Thoracic aorta (tissue), 2 donors: ENCODE measurements around the gene MEGF10. TPM values are rescaled to one million over a fixed set of nuclear protein-coding genes. Genes with fewer than 3 reads are reported as not detected.

Experiments used
- ATAC-seq: fragments of 150-250 bp; one replicate; pipeline ENCODE4 v1.8.0; 2017; ENCODE audit warnings: low read depth; ENCODE audit not compliant: insufficient number of reproducible peaks, low FRiP score
- DNase-seq: peaks from one replicate; pipeline ENCODE4 v3.0.0-alpha.2; 2020; ENCODE audit warnings: low spot score
- H3K27ac ChIP-seq, 2 donors: fragments of 200-600 bp; sonication (generic); 1 replicate in 1 of 2; 2 replicates in 1 of 2; pipeline ENCODE4 v1.5.1; 2016; ENCODE audit warnings: mild to moderate bottlenecking in 2 of 2, moderate library complexity in 2 of 2
- H3K27me3 ChIP-seq: fragments of 200-600 bp; sonication (generic); replicated peaks from 2 replicates; pipeline ENCODE4 v1.6.0; 2016; ENCODE audit warnings: mild to moderate bottlenecking; ENCODE audit not compliant: insufficient read depth
- H3K36me3 ChIP-seq: fragments of 200-600 bp; sonication (generic); one replicate; pipeline ENCODE4 v1.5.1; 2016
- H3K4me1 ChIP-seq, 2 donors: fragments of 200-600 bp; sonication (generic); 1 replicate in 1 of 2; 2 replicates in 1 of 2; pipeline versions ENCODE4 v1.5.1 to v1.6.0; 2016; ENCODE audit warnings: low read depth in 2 of 2, mild to moderate bottlenecking in 1 of 2; ENCODE audit not compliant: control insufficient read depth in 1 of 2
- H3K4me3 ChIP-seq: fragments of 200-600 bp; sonication (generic); 2 replicates; pipeline ENCODE4 v1.5.1; 2016; ENCODE audit warnings: mild to moderate bottlenecking
- H3K9me3 ChIP-seq: fragments of 200-600 bp; sonication (generic); 2 replicates; pipeline ENCODE4 v1.5.1; 2016
- CTCF ChIP-seq: fragments of 200-600 bp; sonication (generic); IDR thresholded peaks from one replicate; pipeline ENCODE4 v1.5.1; 2019; ENCODE audit warnings: antibody characterized with exemption
- total RNA-seq, 2 donors: library from RNA; depleted of rRNA; stranded (reverse); fragments of >200 nt; gene quantifications; one replicate each; pipeline versions ENCODE4 v1.1.0 to v1.2.3, GENCODE V29; 2016

Gene MEGF10
- total RNA-seq, 2 donors from 2014 or later, result under 0.01 to 0.21 TPM

GRCh38 chr5:127447827-127448226, 157.2 kb downstream of the MEGF10 start:
- H3K27me3 ChIP-seq, result no peaks in the 10 kb centered on the region
- no peak overlapping the region for H3K27ac ChIP-seq
- ATAC-seq, result no peak
- no peaks in the 10 kb centered on the region for H3K36me3 ChIP-seq
- no peak for TF ChIP-seq CTCF
- H3K4me3 ChIP-seq, result no peak overlapping the region
- no peaks in the 10 kb centered on the region for H3K9me3 ChIP-seq
- DNase-seq, result no peak
- H3K4me1 ChIP-seq, result no peaks in the 10 kb centered on the region

- no peak for TF ChIP-seq CTCF
- Histone ChIP-seq H3K27me3 (no peaks in the 10 kb centered on the region), H3K27ac (no peak overlapping the region), H3K4me1 (no peaks in the 10 kb centered on the region), H3K4me3 (no peak overlapping the region), H3K36me3 (no peaks in the 10 kb centered on the region), H3K9me3 (no peaks in the 10 kb centered on the region)
- DNase-seq (no peak), ATAC-seq (no peak)
These were observed 159.4 kb downstream of the MEGF10 start for GRCh38 chr5:127450046-127450445.

- H3K4me1 ChIP-seq, result no peaks in the 10 kb centered on the region
- no peaks in the 10 kb centered on the region for H3K9me3 ChIP-seq
- no peak for DNase-seq
- no peaks in the 10 kb centered on the region for H3K36me3 ChIP-seq
- H3K4me3 ChIP-seq, result no peak overlapping the region
- H3K27me3 ChIP-seq, result no peaks in the 10 kb centered on the region
- no peak for ATAC-seq
- no peak overlapping the region for H3K27ac ChIP-seq
- no peak for TF ChIP-seq CTCF
These were observed 160.5 kb downstream of the MEGF10 start for GRCh38 chr5:127451096-127451495.

- TF ChIP-seq CTCF, result no peak
- Histone ChIP-seq H3K36me3 (no peaks in the 10 kb centered on the region), H3K27ac (no peak overlapping the region), H3K4me3 (no peak overlapping the region), H3K27me3 (no peaks in the 10 kb centered on the region), H3K4me1 (no peaks in the 10 kb centered on the region), H3K9me3 (no peaks in the 10 kb centered on the region)
- DNase-seq, result no peak
- ATAC-seq, result no peak
These were observed 162.0 kb downstream of the MEGF10 start for GRCh38 chr5:127452626-127453025.

- no peak for ATAC-seq
- Histone ChIP-seq H3K27me3 (no peaks in the 10 kb centered on the region), H3K4me1 (no peaks in the 10 kb centered on the region), H3K9me3 (no peaks in the 10 kb centered on the region), H3K27ac (no peak overlapping the region), H3K4me3 (no peak overlapping the region), H3K36me3 (no peaks in the 10 kb centered on the region)
- no peak for TF ChIP-seq CTCF
- no peak for DNase-seq
These were observed 180.6 kb downstream of the MEGF10 start for GRCh38 chr5:127471211-127471610.
